ENCODE data around the gene ARFGAP3.

GRCh38 chr22:42763965-42764480, 93.0 kb downstream of the ARFGAP3 start:
- TF ChIP-seq, protein P1, sequence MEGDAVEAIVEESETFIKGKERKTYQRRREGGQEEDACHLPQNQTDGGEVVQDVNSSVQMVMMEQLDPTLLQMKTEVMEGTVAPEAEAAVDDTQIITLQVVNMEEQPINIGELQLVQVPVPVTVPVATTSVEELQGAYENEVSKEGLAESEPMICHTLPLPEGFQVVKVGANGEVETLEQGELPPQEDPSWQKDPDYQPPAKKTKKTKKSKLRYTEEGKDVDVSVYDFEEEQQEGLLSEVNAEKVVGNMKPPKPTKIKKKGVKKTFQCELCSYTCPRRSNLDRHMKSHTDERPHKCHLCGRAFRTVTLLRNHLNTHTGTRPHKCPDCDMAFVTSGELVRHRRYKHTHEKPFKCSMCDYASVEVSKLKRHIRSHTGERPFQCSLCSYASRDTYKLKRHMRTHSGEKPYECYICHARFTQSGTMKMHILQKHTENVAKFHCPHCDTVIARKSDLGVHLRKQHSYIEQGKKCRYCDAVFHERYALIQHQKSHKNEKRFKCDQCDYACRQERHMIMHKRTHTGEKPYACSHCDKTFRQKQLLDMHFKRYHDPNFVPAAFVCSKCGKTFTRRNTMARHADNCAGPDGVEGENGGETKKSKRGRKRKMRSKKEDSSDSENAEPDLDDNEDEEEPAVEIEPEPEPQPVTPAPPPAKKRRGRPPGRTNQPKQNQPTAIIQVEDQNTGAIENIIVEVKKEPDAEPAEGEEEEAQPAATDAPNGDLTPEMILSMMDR (IDR thresholded peaks at IDR 0.05; ENCODE audit: poor library complexity): no peak
- TF ChIP-seq EZH2phosphoT487 (IDR thresholded peaks at IDR 0.05; ENCODE audit: low read depth, severe bottlenecking, unreplicated experiment): no peak
